GM12891 (cell line): ENCODE results near the gene RASGRP1.

Experiments used
- POLR2A ChIP-seq: IDR thresholded peaks from 2 replicates; pipeline ENCODE4 v1.6.1; 2011; ENCODE audit warnings: low read depth, low read length, control low read depth
- POLR2AphosphoS5 ChIP-seq: IDR thresholded peaks from 2 replicates; pipeline ENCODE4 v1.6.1; 2011; ENCODE audit warnings: low read depth, low read length, control low read depth
- SPI1 ChIP-seq: IDR thresholded peaks from 2 replicates; pipeline ENCODE4 v1.6.1; 2011; ENCODE audit warnings: low read depth, low read length, control low read depth

GRCh38 chr15:38455092-38455491 lies 109.5 kb downstream of the RASGRP1 start:
- no peak for TF ChIP-seq POLR2AphosphoS5
- no peak for TF ChIP-seq POLR2A
- no peak for TF ChIP-seq SPI1
